ENCODE data around the gene SH2B3.

Gene SH2B3

DNA sequence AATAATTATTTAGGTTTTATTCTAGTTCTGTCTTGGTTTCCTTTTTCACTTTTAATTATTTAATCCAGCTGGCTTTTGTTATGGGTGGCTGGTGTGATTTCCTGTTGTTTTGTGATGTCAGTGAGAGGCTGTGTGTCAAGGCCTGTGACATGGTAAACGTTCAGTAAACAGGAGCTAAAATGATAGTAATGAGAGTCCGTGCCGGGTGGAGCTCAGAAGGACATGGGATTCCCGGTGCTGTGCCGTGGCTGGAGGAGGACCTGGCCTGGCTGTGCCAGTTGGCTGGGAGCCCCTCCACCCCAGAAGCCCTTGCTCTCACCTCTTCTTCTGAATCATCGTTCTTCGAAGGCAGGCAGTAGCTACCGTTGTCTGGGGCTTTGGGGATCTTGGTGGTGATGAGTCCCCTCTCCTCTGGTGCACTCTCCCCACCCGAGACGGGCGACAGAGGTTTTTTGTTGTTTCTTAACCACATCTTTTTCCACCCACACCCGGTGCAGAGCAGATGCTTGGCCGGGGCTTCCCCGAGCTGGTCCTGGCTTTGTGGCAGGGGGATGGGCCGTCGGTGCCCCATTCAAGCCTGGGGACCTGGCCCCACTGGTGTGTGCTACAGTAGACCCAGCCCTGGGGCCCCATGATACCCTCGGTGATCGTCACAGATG is 29.1 kb downstream of the SH2B3 start:
- Histone ChIP-seq H3K4me3 (IDR thresholded peaks at IDR 0.05; ENCODE audit: insufficient read depth, low read depth, low read length) (no peak overlapping the region), H3K27ac (peak overlapping the region; percentile 96), H3K79me2 (ENCODE audit: insufficient read depth, low read depth) (peaks cover 52% of the 10 kb centered on the region), H4K20me1 (ENCODE audit: insufficient read depth) (no peaks in the 10 kb centered on the region), H3K4me1 (ENCODE audit: low read depth, poor library complexity, severe bottlenecking) (peaks cover 99% of the 10 kb centered on the region), H3K4me2 (peak overlapping the region; percentile 93), H3K36me3 (ENCODE audit: insufficient read depth) (no peaks in the 10 kb centered on the region), H3K9ac (peak overlapping the region; percentile 59; the same call in 1 of the 2 replicates), H2AFZ (ENCODE audit: low read depth) (no peak overlapping the region), H3K27me3 (ENCODE audit: insufficient read depth, low read depth) (no peaks in the 10 kb centered on the region)
- TF ChIP-seq, protein P1, sequence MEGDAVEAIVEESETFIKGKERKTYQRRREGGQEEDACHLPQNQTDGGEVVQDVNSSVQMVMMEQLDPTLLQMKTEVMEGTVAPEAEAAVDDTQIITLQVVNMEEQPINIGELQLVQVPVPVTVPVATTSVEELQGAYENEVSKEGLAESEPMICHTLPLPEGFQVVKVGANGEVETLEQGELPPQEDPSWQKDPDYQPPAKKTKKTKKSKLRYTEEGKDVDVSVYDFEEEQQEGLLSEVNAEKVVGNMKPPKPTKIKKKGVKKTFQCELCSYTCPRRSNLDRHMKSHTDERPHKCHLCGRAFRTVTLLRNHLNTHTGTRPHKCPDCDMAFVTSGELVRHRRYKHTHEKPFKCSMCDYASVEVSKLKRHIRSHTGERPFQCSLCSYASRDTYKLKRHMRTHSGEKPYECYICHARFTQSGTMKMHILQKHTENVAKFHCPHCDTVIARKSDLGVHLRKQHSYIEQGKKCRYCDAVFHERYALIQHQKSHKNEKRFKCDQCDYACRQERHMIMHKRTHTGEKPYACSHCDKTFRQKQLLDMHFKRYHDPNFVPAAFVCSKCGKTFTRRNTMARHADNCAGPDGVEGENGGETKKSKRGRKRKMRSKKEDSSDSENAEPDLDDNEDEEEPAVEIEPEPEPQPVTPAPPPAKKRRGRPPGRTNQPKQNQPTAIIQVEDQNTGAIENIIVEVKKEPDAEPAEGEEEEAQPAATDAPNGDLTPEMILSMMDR (conservative IDR thresholded peaks at IDR 0.05; ENCODE audit: low read depth, low read length), result no peak

DNA sequence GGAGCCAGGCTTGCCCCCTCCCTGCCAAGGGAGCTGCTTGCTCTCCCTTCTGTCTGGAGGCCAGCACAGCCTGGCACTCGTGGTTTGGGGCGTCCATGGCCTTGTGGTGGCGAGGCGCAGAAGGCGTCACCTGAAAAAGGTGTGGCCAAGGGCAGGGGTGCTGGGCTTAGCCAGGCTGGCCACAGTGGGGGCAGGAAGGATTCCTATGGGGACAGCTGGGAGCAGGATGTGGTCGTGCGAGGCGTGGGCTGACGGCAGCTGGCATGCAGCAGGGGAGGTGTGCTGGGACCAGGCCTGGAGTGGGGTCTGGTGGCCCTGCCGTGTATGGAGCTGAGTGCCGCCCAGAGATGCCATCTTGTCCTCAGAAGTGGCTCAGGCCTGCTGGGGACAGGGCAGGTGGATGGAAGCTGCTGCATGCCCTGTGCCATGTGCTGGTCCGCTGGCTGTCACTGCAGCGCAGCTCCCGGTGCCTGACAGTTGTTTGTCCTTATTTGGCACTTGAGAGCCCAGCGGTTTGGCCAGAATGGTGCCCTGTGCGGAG is 30.0 kb downstream of the SH2B3 start:
- H3K36me3 ChIP-seq (ENCODE audit: insufficient read depth), result no peaks in the 10 kb centered on the region
- peaks cover 50% of the 10 kb centered on the region for H3K79me2 ChIP-seq (ENCODE audit: insufficient read depth, low read depth)
- H3K4me2 ChIP-seq, result peak overlapping the region; percentile 93
- no peaks in the 10 kb centered on the region for H3K27me3 ChIP-seq (ENCODE audit: insufficient read depth, low read depth)
- peaks cover 99% of the 10 kb centered on the region for H3K4me1 ChIP-seq (ENCODE audit: low read depth, poor library complexity, severe bottlenecking)
- no peak overlapping the region for H2AFZ ChIP-seq (ENCODE audit: low read depth)
- H3K27ac ChIP-seq, result peak overlapping the region; percentile 96
- no peaks in the 10 kb centered on the region for H4K20me1 ChIP-seq (ENCODE audit: insufficient read depth)
- peak overlapping the region; percentile 59; the same call in 1 of the 2 replicates for H3K9ac ChIP-seq
- TF ChIP-seq, protein P1 (conservative IDR thresholded peaks at IDR 0.05; ENCODE audit: low read depth, low read length), result no peak
- no peak overlapping the region for H3K4me3 ChIP-seq (IDR thresholded peaks at IDR 0.05; ENCODE audit: insufficient read depth, low read depth, low read length)

DNA sequence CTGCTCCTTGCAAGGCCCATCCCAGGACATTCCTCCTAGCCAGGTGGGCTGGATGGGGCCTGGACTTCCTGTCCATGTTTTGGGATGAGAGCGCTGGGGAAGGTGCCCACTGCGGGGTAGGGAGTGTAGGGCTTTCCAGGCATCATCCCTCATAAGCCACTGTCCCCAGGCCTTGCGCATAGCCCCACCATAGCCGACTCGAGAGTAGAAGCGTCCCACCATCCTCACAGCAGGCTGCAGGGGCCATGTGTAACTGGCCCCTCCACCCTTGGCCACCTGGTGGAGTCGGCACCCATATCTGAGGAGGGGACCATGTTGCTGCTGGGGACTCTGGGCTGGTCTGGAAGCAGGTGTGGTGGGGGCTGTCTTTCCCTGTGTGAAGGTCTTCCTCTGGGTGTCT is 30.5 kb downstream of the SH2B3 start:
- Histone ChIP-seq H3K27ac (peak overlapping the region; percentile 96), H3K4me3 (IDR thresholded peaks at IDR 0.05; ENCODE audit: insufficient read depth, low read depth, low read length) (no peak overlapping the region), H3K4me1 (ENCODE audit: low read depth, poor library complexity, severe bottlenecking) (peaks cover 100% of the 10 kb centered on the region), H3K79me2 (ENCODE audit: insufficient read depth, low read depth) (peaks cover 50% of the 10 kb centered on the region), H4K20me1 (ENCODE audit: insufficient read depth) (no peaks in the 10 kb centered on the region), H3K27me3 (ENCODE audit: insufficient read depth, low read depth) (no peaks in the 10 kb centered on the region), H2AFZ (ENCODE audit: low read depth) (no peak overlapping the region), H3K36me3 (ENCODE audit: insufficient read depth) (no peaks in the 10 kb centered on the region), H3K4me2 (peak overlapping the region; percentile 93; the same call in 1 of the 2 replicates), H3K9ac (peak overlapping the region; percentile 59; the same call in 1 of the 2 replicates)
- TF ChIP-seq, protein P1 (conservative IDR thresholded peaks at IDR 0.05; ENCODE audit: low read depth, low read length), result no peak

DNA sequence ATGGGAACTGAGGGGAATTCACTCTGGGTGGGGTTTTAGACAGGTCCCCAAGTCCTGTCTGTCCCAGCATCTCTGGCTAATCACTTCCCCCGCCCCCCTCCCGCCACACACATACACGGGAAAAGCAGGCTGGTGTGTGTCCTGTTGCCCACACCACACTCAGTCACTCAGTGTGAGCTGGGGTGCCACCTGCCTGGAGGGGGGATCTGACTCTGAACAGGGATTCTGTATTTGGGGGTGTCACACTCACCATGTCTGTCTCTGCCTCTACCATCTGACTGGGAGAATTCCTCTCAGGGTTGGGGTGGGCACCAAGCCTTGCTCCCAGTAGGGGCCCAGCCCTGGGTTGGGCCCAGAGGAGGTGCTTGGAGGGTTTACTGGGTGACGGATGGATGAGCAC is 31.1 kb downstream of the SH2B3 start:
- TF ChIP-seq, protein P1 (conservative IDR thresholded peaks at IDR 0.05; ENCODE audit: low read depth, low read length), result no peak
- H3K79me2 ChIP-seq (ENCODE audit: insufficient read depth, low read depth), result peaks cover 50% of the 10 kb centered on the region
- H4K20me1 ChIP-seq (ENCODE audit: insufficient read depth), result no peaks in the 10 kb centered on the region
- peak overlapping the region; percentile 96; the same call in 1 of the 2 replicates for H3K27ac ChIP-seq
- peak overlapping the region; percentile 29; the same call in 1 of the 2 replicates for H3K4me2 ChIP-seq
- H3K27me3 ChIP-seq (ENCODE audit: insufficient read depth, low read depth), result no peaks in the 10 kb centered on the region
- no peaks in the 10 kb centered on the region for H3K36me3 ChIP-seq (ENCODE audit: insufficient read depth)
- H3K4me1 ChIP-seq (ENCODE audit: low read depth, poor library complexity, severe bottlenecking), result peaks cover 100% of the 10 kb centered on the region
- H3K4me3 ChIP-seq (IDR thresholded peaks at IDR 0.05; ENCODE audit: insufficient read depth, low read depth, low read length), result no peak overlapping the region
- H3K9ac ChIP-seq, result no peak overlapping the region
- H2AFZ ChIP-seq (ENCODE audit: low read depth), result no peak overlapping the region

Measured in KMS-11 (cell line).